GM13977 (cell line): ENCODE measurements around the gene MEOX2.

Experiments
- DNase-seq: peaks from one replicate; pipeline ENCODE4 v3.0.0; 2012; ENCODE audit warnings: low spot score
- CTCF ChIP-seq: IDR thresholded peaks from 2 replicates; pipeline ENCODE4 v1.5.1; 2012; ENCODE audit warnings: mild to moderate bottlenecking, control low read depth; ENCODE audit not compliant: insufficient read depth; ENCODE audit errors: extremely low read depth, missing control alignments
- in situ Hi-C: fragments of 300-500 bp; cut with MboI; formaldehyde crosslinking; loops from one replicate; pipeline ENCODE4 v1.12.0; 2022; ENCODE audit warnings: low sequenced_read_pairs, low pct_unique_long_range_greater_than_20kb, mixed read lengths, inconsistent platforms; ENCODE audit not compliant: unreplicated experiment

The MEOX2 gene

GRCh38 chr7:15682751-15683245 lies 3.7 kb downstream of the MEOX2 start:
- in situ Hi-C loops, result no loop called here
- no peak for DNase-seq
- no peak for TF ChIP-seq CTCF

GRCh38 chr7:15682111-15682510 lies 4.4 kb downstream of the MEOX2 start:
- in situ Hi-C loops, result no loop called here
- TF ChIP-seq CTCF, result no peak
- DNase-seq, result no peak

- TF ChIP-seq CTCF, result no peak
- in situ Hi-C loops, result no loop called here
Observed at GRCh38 chr7:15681631-15682030, 4.9 kb downstream of the MEOX2 start.

GRCh38 chr7:15681186-15681585 lies 5.3 kb downstream of the MEOX2 start:
- in situ Hi-C loops, result no loop called here
- no peak for TF ChIP-seq CTCF
- DNase-seq, result no peak

More at GRCh38 chr7:15681631-15682030, 4.9 kb downstream of the MEOX2 start:
- no peak for DNase-seq

GRCh38 chr7:15680446-15680845 lies 6.0 kb downstream of the MEOX2 start:
- in situ Hi-C loops, result no loop called here
- DNase-seq, result no peak
- no peak for TF ChIP-seq CTCF

GRCh38 chr7:15679306-15679705 lies 7.2 kb downstream of the MEOX2 start:
- DNase-seq, result no peak
- no peak for TF ChIP-seq CTCF
- in situ Hi-C loops, result no loop called here

- TF ChIP-seq CTCF, result no peak
- DNase-seq, result no peak
- in situ Hi-C loops, result no loop called here
Observed at GRCh38 chr7:15678653-15679052, 7.8 kb downstream of the MEOX2 start.
